Mesothelial cell of epicardium (in vitro differentiated cells): ENCODE measurements around the gene RELL2. TPM values are rescaled to one million over a fixed set of nuclear protein-coding genes. Genes with fewer than 3 reads are reported as not detected.

Source experiments
- DNase-seq, 2 experiments: peaks; one replicate each; pipeline ENCODE4 v3.0.0; 2021; ENCODE audit warnings: low spot score in 2 of 2; ENCODE audit not compliant: unreplicated experiment in 2 of 2
- H3K27ac Mint-ChIP-seq: 2 replicates; pipeline ENCODE4 v1.8.0; 2021; ENCODE audit warnings: mixed read lengths
- H3K27me3 Mint-ChIP-seq: 2 replicates; pipeline ENCODE4 v1.8.0; 2021; ENCODE audit warnings: low read depth, mixed read lengths
- H3K36me3 Mint-ChIP-seq: 2 replicates; pipeline ENCODE4 v1.8.0; 2021; ENCODE audit warnings: mixed read lengths
- H3K4me1 Mint-ChIP-seq: 2 replicates; pipeline ENCODE4 v1.8.0; 2021; ENCODE audit warnings: mixed read lengths
- H3K4me3 Mint-ChIP-seq: 2 replicates; pipeline ENCODE4 v1.8.0; 2021; ENCODE audit warnings: mild to moderate bottlenecking, moderate library complexity, mixed read lengths
- H3K9me3 Mint-ChIP-seq: 2 replicates; pipeline ENCODE4 v1.8.0; 2021; ENCODE audit warnings: mixed read lengths
- CTCF ChIP-seq: fragments of 200-600 bp; sonication (generic); IDR thresholded peaks from one replicate; pipeline ENCODE4 v1.5.0; 2021; ENCODE audit warnings: antibody characterized with exemption; ENCODE audit not compliant: unreplicated experiment
- total RNA-seq: library from RNA; stranded (reverse); gene quantifications from 3 replicates; pipeline ENCODE4 v1.2.1, GENCODE V29; 2021

The RELL2 gene
- total RNA-seq, 1 donor from 2014 or later = 3.9 TPM

- Mint-ChIP-seq H3K36me3 (peaks cover 9% of the 10 kb centered on the region), H3K4me1 (no peaks in the 10 kb centered on the region), H3K27ac (no peak overlapping the region)
These were observed 29.5 kb downstream of the RELL2 start for GRCh38 chr5:141665995-141666940.

DNA sequence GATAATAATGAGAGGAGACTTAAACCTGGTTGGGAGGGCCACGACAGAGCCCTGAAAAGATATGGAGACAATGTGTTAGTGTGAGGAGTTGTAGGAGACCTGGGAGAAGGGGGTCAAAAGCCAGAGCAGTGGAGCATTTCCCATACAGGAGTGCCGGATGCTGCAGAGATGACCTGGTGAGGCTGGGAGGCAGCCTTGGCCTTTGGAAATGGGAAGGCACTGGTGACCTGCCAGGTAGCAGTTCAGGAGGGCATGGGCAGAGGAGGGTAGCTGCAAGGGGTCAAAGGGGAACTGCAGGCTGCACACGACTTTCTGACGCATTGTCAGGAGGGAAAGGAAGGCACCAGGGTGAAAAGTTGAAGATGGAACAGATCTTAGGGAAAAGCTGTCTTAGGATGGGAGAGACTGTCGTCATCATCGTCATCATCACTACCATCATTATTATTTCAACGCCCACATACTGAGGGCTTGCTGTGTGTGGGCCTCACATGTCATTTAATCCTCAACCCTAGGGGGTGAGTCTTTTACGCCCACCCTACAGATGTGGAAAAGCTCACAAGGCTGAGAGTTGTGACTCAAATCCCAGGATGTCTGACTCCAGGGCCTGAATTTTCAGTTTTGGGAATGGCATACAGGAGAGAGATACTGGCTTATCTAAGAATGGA lies 31.9 kb downstream of the RELL2 start:
- Mint-ChIP-seq H3K27ac (no peak overlapping the region), H3K27me3 (no peaks in the 10 kb centered on the region), H3K4me3 (no peak overlapping the region), H3K4me1 (no peaks in the 10 kb centered on the region), H3K36me3 (peaks cover 11% of the 10 kb centered on the region), H3K9me3 (no peaks in the 10 kb centered on the region)
- TF ChIP-seq CTCF = no peak
- no peak for DNase-seq

More at GRCh38 chr5:141665995-141666940, 29.5 kb downstream of the RELL2 start:
- H3K9me3 Mint-ChIP-seq = no peaks in the 10 kb centered on the region
- DNase-seq = no peak
- H3K4me3 Mint-ChIP-seq = no peak overlapping the region
- TF ChIP-seq CTCF = no peak
- H3K27me3 Mint-ChIP-seq = no peaks in the 10 kb centered on the region

DNA sequence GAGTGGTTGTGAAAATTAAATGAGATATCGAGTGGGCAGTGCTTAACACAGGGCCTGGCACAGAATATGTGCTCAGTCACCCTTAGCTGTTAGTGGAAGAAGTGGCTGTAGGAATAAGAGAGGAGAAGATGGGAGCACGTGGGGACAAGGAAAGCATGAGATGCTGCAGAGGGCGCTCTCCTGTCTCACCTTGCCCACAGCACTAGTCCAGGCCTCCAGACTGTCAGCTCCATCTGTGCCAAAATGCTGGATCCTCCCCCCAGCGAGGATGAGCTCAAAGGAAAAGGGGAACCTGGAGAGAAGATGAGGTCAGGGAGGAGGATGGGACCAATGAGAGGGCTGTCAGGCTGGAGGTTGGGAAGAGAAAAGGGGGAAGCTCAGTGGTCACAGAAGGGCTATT lies 32.7 kb downstream of the RELL2 start:
- Mint-ChIP-seq H3K4me3 (no peak overlapping the region), H3K9me3 (no peaks in the 10 kb centered on the region), H3K27me3 (no peaks in the 10 kb centered on the region), H3K4me1 (no peaks in the 10 kb centered on the region), H3K27ac (no peak overlapping the region), H3K36me3 (peaks cover 11% of the 10 kb centered on the region)
- DNase-seq = no peak
- TF ChIP-seq CTCF = no peak

GRCh38 chr5:141672071-141672840 lies 35.5 kb downstream of the RELL2 start:
- Mint-ChIP-seq H3K36me3 (peaks cover 9% of the 10 kb centered on the region), H3K9me3 (no peaks in the 10 kb centered on the region), H3K4me1 (no peaks in the 10 kb centered on the region), H3K27me3 (no peaks in the 10 kb centered on the region), H3K4me3 (no peak overlapping the region), H3K27ac (no peak overlapping the region)
- no peak for DNase-seq
- TF ChIP-seq CTCF = no peak

DNA sequence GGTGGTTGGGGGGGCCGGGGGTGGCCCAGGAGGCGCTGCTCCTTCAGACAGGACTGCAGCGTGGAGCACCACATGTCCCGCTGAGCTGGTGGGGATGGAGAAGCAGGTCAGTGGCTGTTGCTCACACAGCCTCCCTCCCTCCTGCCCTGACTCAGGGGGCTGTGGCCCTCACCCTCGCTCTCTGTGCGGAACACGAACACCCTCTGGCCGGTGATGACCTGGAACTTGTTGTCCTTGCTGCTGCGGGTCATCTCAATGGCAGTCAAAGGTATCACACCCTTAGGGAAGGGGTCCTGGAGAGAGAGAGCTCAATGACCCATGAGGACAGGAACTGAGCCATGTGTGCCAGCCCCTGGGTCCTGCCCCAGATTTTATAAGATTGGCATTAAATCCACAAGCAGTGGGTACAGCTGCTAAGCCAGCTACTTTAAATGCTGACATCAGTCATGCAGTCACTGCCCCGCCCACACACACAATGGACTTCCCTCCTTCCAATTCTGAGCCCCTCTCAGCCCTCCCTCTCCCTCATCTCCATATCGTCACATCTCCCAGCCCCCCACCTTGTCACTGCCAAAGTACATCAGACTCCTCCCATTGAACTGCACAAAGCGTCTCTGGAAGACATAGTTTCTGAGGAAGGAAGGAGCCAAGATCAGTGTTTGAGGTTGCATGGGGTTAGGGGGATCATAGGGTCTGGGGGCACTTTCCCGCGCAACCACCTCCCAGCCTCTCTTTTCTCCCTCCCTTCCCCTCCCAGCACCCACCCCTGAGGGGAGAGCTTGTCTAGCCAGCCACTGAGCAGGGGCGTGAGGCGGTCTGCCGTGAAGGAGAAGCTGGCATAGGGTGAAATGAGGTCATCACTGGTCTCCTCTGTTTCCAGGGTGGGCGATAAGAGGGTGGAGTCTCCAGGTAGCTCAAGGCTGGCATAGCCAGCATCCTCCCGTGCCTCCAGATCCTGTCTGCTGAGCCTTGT lies 36.3 kb downstream of the RELL2 start:
- TF ChIP-seq CTCF = no peak
- Mint-ChIP-seq H3K36me3 (peaks cover 12% of the 10 kb centered on the region), H3K4me1 (no peaks in the 10 kb centered on the region), H3K27me3 (no peaks in the 10 kb centered on the region), H3K4me3 (no peak overlapping the region), H3K9me3 (no peaks in the 10 kb centered on the region), H3K27ac (no peak overlapping the region)
- DNase-seq = no peak
